Neural cell (in vitro differentiated cells): ENCODE measurements around the gene ASB8. TPM values are rescaled to one million over a fixed set of nuclear protein-coding genes. Genes with fewer than 3 reads are reported as not detected.
A peak's percentile ranks its signal among the peaks of the same experiment; 100 is the strongest.

ENCODE experiments used
- H2AFZ ChIP-seq: fragments of 200-600, 300-800 bp; sonication (generic), shearing (Covaris generic); 2 replicates; pipeline ENCODE4 v1.6.0; 2014; ENCODE audit warnings: low read depth, mild to moderate bottlenecking, antibody characterized with exemption, low read length, moderate library complexity
- H3F3A ChIP-seq: fragments of 200-600 bp; shearing (Covaris generic); 2 replicates; pipeline ENCODE4 v1.6.1; 2016; ENCODE audit warnings: mild to moderate bottlenecking, moderate library complexity, mixed read lengths, antibody characterized with exemption, low read length; ENCODE audit not compliant: insufficient read depth, poor library complexity, severe bottlenecking
- H3K27ac ChIP-seq: fragments of 200-600, 300-800 bp; sonication (generic), shearing (Covaris generic); 2 replicates; pipeline ENCODE4 v1.5.1; 2014; ENCODE audit warnings: mild to moderate bottlenecking, low read length, moderate library complexity
- H3K27me3 ChIP-seq: fragments of 300-800, 200-600 bp; sonication (generic), shearing (Covaris generic); 2 replicates; pipeline ENCODE4 v1.6.0; 2014; ENCODE audit warnings: mild to moderate bottlenecking, low read depth, low read length, moderate library complexity; ENCODE audit not compliant: insufficient read depth
- H3K36me3 ChIP-seq: fragments of 300-800, 200-600 bp; sonication (generic), shearing (Covaris generic); 2 replicates; pipeline ENCODE4 v1.5.1; 2014; ENCODE audit warnings: mild to moderate bottlenecking, antibody characterized with exemption, low read length, moderate library complexity; ENCODE audit not compliant: insufficient read depth
- H3K4me2 ChIP-seq: fragments of 300-800, 200-600 bp; sonication (generic), shearing (Covaris generic); 2 replicates; pipeline ENCODE4 v1.6.0; 2014; ENCODE audit warnings: mild to moderate bottlenecking, low read length
- H3K4me3 ChIP-seq: fragments of 300-800, 200-600 bp; sonication (generic), shearing (Covaris generic); 2 replicates; pipeline ENCODE4 v1.5.1; 2014; ENCODE audit warnings: mild to moderate bottlenecking, low read length, moderate library complexity
- H3K79me2 ChIP-seq: fragments of 200-600 bp; shearing (Covaris generic); replicated peaks from 2 replicates; pipeline ENCODE4 v1.6.0; 2014; ENCODE audit warnings: mild to moderate bottlenecking, low read length, moderate library complexity; ENCODE audit not compliant: insufficient read depth
- H3K9ac ChIP-seq: fragments of 300-800, 200-600 bp; sonication (generic), shearing (Covaris generic); 2 replicates; pipeline ENCODE4 v1.6.1; 2016; ENCODE audit warnings: mild to moderate bottlenecking, low read length, mixed read lengths
- H3K9me2 ChIP-seq: fragments of 200-600 bp; shearing (Covaris generic); 2 replicates; pipeline ENCODE4 v1.6.1; 2016; ENCODE audit warnings: mild to moderate bottlenecking, low read length, mixed read lengths; ENCODE audit not compliant: insufficient read depth
- H3K9me3 ChIP-seq: fragments of 200-600, 300-800 bp; sonication (generic), shearing (Covaris generic); 2 replicates; pipeline ENCODE4 v1.6.1; 2016; ENCODE audit warnings: mild to moderate bottlenecking, mixed run types, low read length, moderate library complexity, mixed read lengths
- H4K20me1 ChIP-seq: fragments of 200-600 bp; shearing (Covaris generic); 2 replicates; pipeline ENCODE4 v1.6.1; 2016; ENCODE audit warnings: mild to moderate bottlenecking, mixed run types; ENCODE audit not compliant: insufficient read depth
- EP300 ChIP-seq: fragments of 450-650 bp; conservative IDR thresholded peaks from 2 replicates; pipeline ENCODE4 v1.6.1; 2014; ENCODE audit warnings: antibody characterized with exemption, mild to moderate bottlenecking, moderate library complexity; ENCODE audit not compliant: poor library complexity, severe bottlenecking
- EZH2 ChIP-seq: fragments of 200-600, 300-800 bp; shearing (Covaris generic), sonication (generic); IDR thresholded peaks from 2 replicates; pipeline ENCODE4 v1.6.1; 2014; ENCODE audit warnings: antibody characterized with exemption, low read length, borderline replicate concordance, mild to moderate bottlenecking; ENCODE audit not compliant: insufficient read depth, poor library complexity, severe bottlenecking
- MXI1 ChIP-seq: fragments of 450-650 bp; conservative IDR thresholded peaks from 2 replicates; pipeline ENCODE4 v1.6.1; 2014; ENCODE audit warnings: antibody characterized with exemption, mild to moderate bottlenecking; ENCODE audit not compliant: poor library complexity, severe bottlenecking
- POLR2AphosphoS5 ChIP-seq: IDR thresholded peaks from 2 replicates; pipeline ENCODE4 v1.6.1; 2012
- RAD21 ChIP-seq: fragments of 450-650 bp; conservative IDR thresholded peaks from 2 replicates; pipeline ENCODE4 v1.6.1; 2014; ENCODE audit warnings: antibody characterized with exemption, mild to moderate bottlenecking, moderate library complexity
- SMC3 ChIP-seq: fragments of 450-650 bp; conservative IDR thresholded peaks from 2 replicates; pipeline ENCODE4 v1.6.1; 2014; ENCODE audit warnings: antibody characterized with exemption, mild to moderate bottlenecking, moderate library complexity; ENCODE audit not compliant: poor library complexity
- TAF1 ChIP-seq: IDR thresholded peaks from 2 replicates; pipeline ENCODE4 v1.6.1; 2012; ENCODE audit warnings: low read depth
- polyA plus RNA-seq: library from polyadenylated mRNA; depleted of rRNA; stranded (reverse); fragments of >200 nt; gene quantifications from 2 replicates; pipeline ENCODE4 v1.2.3, GENCODE V29; 2014
- TF ChIP-seq, protein P1 (sequence below): IDR thresholded peaks from 2 replicates; pipeline ENCODE4 v1.6.1; 2012; ENCODE audit warnings: borderline replicate concordance
- TF ChIP-seq, protein P2 (sequence below): fragments of 450-650 bp; IDR thresholded peaks from 2 replicates; pipeline ENCODE4 v1.5.1; 2014; ENCODE audit warnings: antibody characterized with exemption, mild to moderate bottlenecking, moderate library complexity; ENCODE audit not compliant: poor library complexity, severe bottlenecking

The ASB8 gene
- polyA plus RNA-seq, 1 donor from 2014 or later: 41.7 TPM

GRCh38 chr12:48197971-48198671 is 40.8 kb upstream of the ASB8 start:
- H4K20me1 ChIP-seq: no peaks in the 10 kb centered on the region
- no peaks in the 10 kb centered on the region for H3K79me2 ChIP-seq
- peak overlapping the region; percentile 4 for H3K27ac ChIP-seq
- H3F3A ChIP-seq: no peaks in the 10 kb centered on the region
- no peak overlapping the region for H3K4me2 ChIP-seq
- H2AFZ ChIP-seq: no peak overlapping the region
- no peaks in the 10 kb centered on the region for H3K9me2 ChIP-seq
- peak overlapping the region; percentile 60 for H3K4me3 ChIP-seq
- TF ChIP-seq SMC3: no peak
- TF ChIP-seq MXI1: no peak
- no peak for TF ChIP-seq EZH2
- TF ChIP-seq, protein P1, sequence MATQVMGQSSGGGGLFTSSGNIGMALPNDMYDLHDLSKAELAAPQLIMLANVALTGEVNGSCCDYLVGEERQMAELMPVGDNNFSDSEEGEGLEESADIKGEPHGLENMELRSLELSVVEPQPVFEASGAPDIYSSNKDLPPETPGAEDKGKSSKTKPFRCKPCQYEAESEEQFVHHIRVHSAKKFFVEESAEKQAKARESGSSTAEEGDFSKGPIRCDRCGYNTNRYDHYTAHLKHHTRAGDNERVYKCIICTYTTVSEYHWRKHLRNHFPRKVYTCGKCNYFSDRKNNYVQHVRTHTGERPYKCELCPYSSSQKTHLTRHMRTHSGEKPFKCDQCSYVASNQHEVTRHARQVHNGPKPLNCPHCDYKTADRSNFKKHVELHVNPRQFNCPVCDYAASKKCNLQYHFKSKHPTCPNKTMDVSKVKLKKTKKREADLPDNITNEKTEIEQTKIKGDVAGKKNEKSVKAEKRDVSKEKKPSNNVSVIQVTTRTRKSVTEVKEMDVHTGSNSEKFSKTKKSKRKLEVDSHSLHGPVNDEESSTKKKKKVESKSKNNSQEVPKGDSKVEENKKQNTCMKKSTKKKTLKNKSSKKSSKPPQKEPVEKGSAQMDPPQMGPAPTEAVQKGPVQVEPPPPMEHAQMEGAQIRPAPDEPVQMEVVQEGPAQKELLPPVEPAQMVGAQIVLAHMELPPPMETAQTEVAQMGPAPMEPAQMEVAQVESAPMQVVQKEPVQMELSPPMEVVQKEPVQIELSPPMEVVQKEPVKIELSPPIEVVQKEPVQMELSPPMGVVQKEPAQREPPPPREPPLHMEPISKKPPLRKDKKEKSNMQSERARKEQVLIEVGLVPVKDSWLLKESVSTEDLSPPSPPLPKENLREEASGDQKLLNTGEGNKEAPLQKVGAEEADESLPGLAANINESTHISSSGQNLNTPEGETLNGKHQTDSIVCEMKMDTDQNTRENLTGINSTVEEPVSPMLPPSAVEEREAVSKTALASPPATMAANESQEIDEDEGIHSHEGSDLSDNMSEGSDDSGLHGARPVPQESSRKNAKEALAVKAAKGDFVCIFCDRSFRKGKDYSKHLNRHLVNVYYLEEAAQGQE: no peak
- TF ChIP-seq TAF1: no peak
- no peak for TF ChIP-seq EP300
- H3K36me3 ChIP-seq: no peaks in the 10 kb centered on the region
- no peaks in the 10 kb centered on the region for H3K27me3 ChIP-seq
- no peaks in the 10 kb centered on the region for H3K9me3 ChIP-seq
- peak overlapping the region; percentile 37 for H3K9ac ChIP-seq

DNA sequence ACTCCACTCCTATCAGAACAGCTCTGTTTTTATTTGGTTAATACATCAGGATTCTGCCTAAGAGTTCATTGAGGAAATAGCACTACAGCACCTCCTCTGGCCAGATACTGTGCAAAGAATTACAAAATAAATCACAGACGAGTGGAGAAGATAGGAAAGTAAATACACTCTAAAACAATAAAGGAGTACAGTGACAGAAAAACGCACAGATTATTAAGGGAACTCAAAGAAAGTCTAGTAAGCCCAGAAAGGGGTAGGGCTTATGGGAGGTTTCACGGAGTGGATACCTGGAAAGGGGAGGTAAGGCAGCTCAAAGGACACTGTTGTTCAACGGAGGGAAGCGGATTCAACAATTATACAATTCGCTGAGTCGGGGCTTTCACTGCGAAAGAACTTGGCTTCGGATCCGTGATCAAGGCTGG is 40.2 kb upstream of the ASB8 start:
- H3K36me3 ChIP-seq: no peaks in the 10 kb centered on the region
- H3K4me3 ChIP-seq: peak overlapping the region; percentile 60
- no peaks in the 10 kb centered on the region for H4K20me1 ChIP-seq
- H3K79me2 ChIP-seq: no peaks in the 10 kb centered on the region
- H2AFZ ChIP-seq: no peak overlapping the region
- TF ChIP-seq, protein P2, sequence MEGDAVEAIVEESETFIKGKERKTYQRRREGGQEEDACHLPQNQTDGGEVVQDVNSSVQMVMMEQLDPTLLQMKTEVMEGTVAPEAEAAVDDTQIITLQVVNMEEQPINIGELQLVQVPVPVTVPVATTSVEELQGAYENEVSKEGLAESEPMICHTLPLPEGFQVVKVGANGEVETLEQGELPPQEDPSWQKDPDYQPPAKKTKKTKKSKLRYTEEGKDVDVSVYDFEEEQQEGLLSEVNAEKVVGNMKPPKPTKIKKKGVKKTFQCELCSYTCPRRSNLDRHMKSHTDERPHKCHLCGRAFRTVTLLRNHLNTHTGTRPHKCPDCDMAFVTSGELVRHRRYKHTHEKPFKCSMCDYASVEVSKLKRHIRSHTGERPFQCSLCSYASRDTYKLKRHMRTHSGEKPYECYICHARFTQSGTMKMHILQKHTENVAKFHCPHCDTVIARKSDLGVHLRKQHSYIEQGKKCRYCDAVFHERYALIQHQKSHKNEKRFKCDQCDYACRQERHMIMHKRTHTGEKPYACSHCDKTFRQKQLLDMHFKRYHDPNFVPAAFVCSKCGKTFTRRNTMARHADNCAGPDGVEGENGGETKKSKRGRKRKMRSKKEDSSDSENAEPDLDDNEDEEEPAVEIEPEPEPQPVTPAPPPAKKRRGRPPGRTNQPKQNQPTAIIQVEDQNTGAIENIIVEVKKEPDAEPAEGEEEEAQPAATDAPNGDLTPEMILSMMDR: peak; percentile 51
- TF ChIP-seq SMC3: no peak
- peak overlapping the region; percentile 4 for H3K27ac ChIP-seq
- H3K4me2 ChIP-seq: no peak overlapping the region
- no peaks in the 10 kb centered on the region for H3F3A ChIP-seq
- no peak overlapping the region for H3K9ac ChIP-seq
- no peaks in the 10 kb centered on the region for H3K9me3 ChIP-seq
- no peaks in the 10 kb centered on the region for H3K27me3 ChIP-seq
- H3K9me2 ChIP-seq: no peaks in the 10 kb centered on the region

DNA sequence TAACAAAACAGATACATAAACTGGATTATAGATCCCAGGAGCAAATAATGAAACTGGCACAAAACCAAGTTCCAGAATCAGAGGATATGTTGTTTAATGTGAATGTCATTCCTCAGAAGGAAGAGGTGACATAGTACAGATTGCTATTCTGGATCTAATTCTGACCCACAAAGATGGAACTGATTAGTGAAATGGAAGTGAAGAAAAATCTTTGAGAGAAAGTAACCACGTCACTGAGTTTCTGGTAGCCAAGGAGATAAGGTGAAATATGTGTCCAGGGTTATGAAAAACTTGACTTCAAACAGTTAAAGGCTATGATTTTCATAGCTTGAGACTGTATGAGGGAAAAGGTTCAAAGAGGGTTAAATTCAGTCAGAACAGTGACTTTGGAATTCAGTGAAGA is 37.5 kb upstream of the ASB8 start:
- Histone ChIP-seq H3F3A (no peaks in the 10 kb centered on the region), H3K4me3 (no peak overlapping the region), H3K9ac (no peak overlapping the region), H3K36me3 (no peaks in the 10 kb centered on the region), H4K20me1 (no peaks in the 10 kb centered on the region), H2AFZ (no peak overlapping the region), H3K9me3 (no peaks in the 10 kb centered on the region), H3K4me2 (no peak overlapping the region), H3K79me2 (no peaks in the 10 kb centered on the region), H3K9me2 (no peaks in the 10 kb centered on the region), H3K27ac (no peak overlapping the region), H3K27me3 (no peaks in the 10 kb centered on the region)
- TF ChIP-seq EZH2 (no peak), MXI1 (no peak), POLR2AphosphoS5 (no peak), SMC3 (no peak), RAD21 (no peak), EP300 (no peak), TAF1 (no peak)
- TF ChIP-seq, protein P2: no peak
- TF ChIP-seq, protein P1: no peak
